ENCODE measurements around the gene WDR86.

Gene WDR86

DNA sequence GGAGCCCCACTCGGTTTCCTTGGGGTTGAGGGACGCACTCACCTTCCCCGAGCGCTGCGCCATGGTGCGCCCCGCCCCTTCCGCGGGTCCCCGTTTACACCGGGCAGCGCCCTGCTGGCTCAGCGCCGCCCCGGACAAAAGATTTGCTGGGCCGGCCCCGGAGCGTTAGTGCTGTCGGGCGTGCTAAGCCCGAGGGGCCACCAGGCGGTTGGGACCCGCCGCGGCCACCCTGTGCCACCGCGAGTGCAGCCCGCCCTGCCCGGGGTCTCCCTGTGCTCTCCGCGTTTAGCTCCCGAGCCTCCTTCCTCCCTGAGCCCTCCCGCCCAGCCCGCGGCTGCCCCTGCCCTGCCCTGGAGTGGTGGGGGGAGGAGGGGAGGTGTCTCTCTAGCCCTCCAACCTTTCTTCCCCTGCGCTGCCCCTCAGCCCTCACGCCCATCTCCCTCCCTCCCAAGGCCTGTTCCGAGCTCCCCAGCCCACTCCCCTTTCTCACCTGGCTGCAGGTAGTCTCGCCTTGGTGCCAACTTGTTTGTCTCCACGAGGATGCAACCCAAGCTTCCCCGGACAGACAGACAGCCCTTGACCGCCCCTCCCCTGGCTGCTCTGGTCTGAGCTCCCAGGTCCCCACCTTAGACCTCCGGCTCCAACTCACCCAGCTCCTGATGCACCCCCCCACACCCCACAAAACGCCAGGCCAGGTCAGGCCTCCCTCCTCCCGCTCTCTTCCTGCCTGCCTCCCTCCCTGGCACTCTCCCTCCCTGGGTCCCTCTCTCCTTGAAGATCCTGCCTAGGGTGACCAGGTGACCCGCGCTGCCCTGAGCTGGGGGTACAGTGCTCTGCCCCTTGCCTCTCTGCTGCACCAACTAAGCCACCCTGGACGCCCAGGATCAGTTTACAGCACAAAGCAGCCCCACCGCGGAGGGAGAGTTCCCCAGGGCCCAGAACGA is 30.3 kb upstream of the WDR86 start, which contains the start of gene CRYGN:
Gene CRYGN, minus strand, starts transcription at position 287 of the 944 bp plus-strand sequence. Its CDS starts 224 bp downstream, at position 63.
- DNase-seq: peak in 1 of 2 experiments; percentile 52

DNA sequence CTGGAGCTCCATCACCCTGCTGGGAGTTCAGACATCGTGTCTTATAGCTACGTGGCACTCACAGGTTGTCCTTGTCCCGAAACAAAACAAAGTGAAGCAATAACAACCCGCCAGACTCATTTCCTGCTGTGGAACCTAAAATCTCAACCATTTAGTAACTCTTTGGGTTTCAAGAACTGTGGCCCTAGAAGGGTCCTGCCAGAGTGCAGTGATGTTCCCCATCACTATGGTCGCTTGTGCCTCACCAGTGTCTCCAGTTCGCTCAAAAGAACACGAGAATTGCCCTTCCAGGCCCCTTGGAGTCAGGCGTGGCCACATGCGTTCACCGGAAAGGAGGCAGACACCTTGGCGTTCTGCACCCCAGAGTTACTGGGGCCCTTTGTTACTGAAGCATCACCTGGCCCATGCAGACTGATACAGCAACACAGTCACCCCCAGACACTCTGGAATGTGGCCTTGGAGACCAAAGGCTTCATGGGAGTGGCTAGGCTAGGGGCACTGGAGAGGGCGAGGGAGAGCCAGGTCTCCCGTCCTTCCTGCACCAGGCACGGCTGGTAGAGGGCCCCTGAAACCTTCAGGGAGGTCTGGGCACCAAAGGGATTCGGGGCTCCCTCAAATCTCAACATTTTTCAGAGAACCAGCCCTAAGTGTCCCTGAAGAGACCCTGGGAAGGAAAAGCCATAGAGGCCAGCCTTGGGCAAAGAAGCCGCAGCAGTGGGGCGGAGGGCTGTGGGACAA is 29.2 kb upstream of the WDR86 start:
- no peak for DNase-seq

DNA sequence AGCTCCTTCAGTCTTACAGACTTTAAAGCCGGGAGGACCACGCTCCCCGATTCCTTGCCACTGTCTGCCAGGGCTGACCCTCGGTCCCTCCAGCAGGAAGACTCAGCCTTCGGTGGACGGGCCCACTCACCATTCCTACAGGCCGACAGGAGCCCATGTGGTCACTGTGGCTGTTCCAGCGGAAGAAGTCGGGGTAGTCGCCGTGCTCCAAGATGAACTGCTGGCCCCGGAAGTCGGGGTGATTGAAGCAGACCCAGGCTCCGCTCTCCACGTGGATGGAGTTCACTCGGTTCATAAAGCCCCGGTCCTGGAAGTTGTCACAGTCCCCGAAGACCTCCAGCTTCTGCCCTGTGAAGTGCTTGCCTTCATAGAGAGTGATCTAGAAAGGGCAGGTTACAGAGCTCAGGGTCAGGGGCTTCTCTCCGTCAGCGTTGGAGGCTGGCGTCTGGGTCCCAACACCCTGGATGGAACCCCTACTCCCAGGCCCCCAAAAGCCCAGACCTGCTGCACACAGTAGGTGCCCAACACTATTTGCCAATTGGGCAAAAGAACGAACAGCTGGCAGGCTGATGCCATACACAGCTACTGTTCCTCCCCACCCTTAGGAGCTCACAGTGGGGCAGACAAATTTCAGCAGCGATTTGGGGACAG is 28.2 kb upstream of the WDR86 start:
- DNase-seq: no peak

DNA sequence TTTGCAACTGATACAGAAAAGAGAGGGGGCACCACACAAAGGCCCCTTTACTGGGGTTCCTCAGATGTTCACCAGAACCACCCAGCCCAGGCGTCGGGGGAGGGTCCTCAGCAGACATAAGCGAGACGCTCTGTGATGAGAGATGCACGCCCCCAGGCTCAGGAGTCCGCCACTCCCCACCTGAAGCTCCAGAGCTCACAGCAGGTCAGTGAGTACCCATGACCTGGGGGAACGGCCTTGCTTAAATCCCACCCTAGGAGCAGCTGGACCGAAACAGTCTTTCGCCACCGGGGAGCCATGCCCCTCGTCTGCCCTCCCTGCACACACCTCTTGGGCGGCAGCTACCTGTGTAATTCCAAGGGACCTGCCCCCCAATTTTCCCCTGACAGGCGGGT is 27.3 kb upstream of the WDR86 start:
- DNase-seq: no peak

DNA sequence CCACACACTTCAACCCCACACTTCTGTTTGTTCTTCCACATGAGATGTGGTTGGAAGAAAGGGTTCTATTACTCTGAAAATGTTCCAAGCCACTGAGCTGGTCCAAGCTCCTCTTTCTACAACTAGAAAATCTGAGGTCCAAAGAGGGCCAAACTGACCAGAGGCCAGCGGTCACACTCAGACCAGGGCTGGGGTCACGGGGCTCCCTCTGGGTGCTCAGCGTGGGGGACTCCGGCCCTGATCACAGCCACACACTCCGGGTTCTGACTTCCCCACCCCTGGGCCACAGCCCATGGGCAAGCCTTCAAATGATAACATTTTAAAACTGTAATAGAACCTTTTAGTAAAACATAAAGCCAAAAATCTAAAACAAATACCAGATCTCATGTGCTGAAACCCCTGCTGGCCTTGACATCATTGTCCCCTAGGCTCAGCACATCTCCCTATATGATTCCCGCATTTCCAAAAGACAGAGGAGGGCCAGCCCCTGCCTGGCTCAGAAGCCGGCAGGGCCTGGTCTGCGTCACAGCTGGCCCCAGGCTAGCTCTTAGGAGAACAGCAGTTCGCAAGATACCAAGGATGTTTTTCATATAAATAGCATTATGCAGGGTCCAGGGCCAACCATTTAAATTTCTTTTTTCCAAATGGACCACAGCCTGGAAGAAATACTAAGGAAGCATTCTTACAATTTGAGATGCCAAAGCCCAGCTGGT is 26.8 kb upstream of the WDR86 start:
- no peak for DNase-seq

DNA sequence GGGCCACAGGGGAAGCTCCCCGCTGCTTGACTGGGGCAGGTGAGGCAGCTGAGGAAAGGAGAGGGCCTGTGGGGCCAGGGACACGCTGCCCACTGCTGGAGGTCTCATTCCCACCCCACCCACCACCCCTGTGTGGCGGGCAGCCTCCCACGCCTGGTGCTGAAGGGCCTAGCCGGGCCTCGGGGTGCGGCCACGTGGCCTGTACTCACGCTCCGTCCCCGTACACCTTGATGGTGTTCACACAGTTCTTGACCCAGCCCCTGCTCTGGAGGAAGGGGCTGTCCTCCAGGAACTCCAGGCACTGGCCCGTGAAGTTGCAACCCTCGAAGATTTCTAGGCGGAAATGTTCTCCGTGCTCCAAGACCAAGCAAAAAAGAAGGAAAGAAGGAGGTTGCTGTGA is 26.1 kb upstream of the WDR86 start:
- DNase-seq: no peak

DNA sequence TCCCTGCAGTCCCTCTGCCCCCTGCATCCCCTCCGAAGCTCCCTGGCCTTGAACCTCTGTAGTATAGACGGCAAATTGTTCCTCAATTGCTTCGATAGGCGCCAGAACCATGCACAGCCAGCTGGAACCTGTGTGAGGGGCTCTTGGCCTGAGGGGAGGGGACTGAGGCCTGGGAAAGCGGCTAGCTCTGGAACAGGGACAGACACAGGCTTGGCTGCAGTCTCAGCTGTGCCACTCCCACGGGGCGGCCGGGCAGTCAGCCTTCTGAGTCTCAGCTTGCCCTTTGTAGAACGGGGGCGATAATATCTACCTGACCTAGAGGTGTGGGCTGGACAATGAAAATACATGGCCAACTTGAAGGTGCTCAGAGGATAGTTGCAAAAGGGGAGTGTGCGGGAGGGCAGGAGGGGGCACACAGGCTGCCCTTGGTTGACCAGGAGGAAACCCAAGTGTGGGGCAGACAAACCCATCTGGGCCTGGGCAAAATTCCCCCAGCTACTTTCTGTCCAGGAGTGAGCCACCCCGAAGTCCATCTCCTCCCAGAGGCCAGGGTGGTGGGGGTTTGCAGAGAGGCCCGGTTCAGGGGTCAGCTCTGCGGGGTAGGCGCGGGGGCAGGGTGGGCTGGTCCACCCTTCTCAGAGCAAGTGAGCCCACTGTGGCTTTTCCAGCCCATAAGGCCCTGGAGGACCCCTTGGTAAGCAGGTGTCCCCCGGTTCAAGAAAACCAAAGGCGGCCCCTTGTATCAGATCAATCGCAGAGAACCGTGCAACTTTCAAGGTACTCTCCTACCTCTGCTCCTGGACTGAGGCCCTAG is 25.5 kb upstream of the WDR86 start:
- DNase-seq: no peak

DNA sequence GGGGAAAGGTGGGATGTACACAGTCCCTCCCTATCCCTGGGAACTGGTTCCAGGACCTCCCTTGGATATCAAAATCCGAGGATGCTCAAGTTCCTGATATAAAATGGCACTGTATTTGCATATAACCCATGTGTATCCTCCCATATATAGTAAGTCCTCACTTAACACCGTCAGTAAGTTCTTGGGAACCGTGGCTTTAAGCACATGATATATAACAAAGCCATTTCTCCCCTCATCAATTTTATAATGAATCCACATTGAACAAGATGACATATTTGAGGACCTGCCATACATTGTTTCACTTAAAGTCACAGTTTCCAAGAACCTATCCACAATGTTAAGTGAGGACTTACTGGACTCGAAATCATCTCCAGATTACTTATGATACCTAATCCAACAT is 24.7 kb upstream of the WDR86 start:
- no peak for DNase-seq

DNA sequence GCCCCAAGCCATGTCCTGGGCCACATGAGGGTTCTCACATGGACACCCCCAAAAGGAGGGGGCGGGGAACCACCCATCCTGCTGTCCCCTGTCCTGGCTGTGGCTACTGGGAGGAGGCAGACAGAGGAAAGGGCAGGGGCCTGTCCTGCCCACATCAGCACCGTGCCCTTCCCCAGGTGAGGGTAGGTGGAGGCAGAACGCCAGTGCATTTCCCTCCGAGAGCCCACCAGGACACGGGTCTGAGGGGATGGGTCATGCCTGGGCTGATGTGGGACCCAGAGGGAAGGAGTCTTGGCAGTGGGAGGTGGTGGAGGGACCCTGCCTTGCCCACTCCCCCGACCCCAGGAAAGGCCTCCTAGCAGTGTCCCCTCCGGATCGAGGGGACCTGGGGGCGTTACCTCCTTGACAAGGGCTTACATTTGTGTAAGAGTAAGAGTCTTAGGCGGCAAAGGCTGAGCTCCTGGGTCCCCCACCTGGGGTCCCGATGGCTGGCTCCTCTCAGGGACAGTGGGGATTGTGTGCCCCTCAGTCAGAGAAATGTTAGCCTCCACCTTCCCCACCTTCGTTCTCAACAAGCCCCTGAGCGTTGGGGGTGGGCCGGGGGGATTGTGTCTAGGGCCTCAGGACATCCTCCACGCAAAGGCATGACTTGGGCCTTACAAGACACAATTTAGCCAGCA is 24.0 kb upstream of the WDR86 start:
- DNase-seq: no peak

DNA sequence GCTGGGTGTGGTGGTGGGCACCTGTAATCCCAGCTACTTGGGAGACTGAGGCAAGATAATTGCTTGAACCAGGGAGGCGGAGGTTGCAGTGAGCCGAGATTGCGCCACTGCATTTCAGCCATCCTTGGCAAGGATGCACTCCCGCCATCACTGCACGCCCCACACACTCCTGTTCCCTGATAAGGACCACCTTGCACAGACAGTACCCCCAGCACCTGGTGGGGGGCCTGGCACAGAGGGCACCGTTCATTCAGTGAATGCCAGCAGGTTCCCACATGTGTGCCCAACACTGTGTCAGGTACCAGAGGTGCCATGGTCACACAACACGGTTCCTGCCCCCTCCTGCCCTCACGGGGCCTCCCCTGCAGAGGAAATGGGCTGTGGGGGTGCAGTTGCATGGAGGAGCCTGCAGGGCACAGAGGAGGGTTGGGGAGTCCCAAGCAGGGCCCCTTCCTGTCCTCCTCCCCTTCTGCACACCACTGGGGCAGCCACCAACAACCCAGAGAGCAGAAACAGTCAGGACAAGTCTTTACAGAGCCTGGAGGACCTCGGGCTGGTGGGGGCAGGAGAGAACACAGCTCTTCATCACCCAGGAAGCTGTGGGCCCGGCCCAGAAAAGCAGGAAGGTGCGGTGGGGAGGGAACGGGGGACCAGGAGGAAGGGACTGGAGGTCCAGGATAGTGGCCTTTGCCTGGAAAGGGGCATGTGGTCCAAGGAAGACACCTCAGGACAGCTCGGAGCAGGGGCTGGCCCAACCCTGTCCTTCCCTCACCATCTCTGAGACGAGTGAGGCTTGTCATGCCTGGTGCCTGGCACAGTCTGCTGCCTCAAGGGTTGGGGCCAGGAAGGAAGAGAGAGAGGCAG is 23.1 kb upstream of the WDR86 start:
- DNase-seq: peak; percentile 73 to 78

DNA sequence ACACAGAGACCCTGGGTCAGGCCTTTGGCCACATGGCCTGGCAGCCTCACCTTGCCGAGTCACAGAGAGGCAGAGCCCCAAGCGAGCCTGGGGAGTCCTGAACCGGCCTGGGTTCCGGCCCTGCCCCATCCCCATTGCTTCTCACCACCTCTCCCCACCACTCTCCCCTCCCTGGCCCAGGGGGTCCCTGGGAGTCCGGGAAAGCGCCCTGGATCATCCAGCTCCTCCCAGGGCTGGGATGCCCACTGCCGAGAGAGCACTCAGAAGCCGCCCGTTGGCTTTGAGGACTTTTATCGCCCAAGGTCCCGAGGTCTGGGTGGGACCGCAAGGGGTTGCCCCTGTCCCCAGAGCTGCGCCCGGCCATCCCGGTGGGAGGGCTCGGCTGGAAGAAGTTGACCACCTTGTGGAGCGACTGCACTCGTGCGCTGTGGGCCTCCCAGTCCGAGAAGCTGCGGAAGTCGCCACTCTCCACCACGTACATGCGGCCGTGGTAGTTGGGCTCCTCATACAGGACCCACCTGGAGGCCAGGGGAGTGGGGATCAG is 22.0 kb upstream of the WDR86 start:
- DNase-seq: no peak

DNA sequence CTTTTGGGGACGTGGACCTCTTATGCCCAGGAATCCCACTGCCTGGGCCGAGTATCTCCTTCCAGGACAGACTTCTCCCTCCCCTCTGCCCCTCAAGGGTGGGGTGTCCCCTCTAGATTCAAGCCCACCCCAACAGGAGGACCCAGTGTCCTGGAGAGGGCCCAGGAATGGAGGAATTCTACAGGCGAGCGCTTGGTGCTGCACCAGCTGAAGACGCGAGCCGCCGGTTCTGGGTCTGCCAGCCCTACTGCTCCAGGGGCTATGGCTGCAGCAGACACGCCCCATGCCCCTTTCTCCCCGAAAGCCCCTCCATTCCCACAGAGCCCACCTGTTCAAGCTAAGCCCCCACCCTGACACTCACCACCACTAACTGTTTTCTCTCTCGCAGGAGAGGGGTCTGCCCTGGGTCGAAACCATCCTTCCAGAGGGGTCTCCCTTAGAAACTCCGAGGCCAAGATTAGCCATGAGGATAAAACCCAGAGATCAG is 21.5 kb upstream of the WDR86 start:
- DNase-seq: no peak

DNA sequence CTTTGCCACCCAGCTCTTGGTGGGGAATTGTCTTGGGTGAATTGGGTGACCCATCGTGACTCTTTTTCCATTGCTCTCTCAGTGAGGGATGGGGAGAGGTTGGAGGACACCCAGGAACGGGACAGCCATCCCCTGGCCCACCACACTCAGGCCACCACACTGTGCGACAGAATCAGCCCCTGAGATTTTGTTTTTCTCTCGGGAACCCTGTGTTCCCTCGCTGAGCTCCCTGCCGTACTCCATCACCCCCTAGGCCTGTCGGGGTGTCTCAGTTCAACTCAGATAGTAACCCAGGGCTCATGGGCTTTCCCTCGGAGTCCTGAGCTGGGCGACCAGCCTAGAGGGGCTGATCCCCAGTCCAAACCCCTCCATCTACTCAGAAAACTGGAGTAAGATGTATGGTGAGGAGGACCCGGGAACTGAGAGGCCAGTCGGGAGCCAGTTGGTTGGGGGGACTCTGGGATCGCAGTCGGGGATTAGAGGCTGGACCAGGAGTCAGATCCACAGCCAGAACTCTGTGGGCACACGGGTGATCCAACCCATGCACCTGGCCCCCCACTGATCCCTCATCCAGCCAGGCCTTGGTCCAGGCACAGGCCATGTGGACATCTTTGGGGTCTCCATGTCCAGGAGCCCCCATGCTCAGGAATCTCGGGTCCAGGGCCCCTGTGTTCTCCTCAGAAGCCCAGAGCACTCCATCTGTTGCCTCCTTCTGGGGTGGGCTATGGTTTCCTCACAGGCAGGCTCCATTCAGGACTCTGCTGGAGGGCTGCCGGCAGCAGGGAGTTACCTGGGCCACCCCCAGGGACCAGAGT is 20.8 kb upstream of the WDR86 start:
- DNase-seq: no peak

DNA sequence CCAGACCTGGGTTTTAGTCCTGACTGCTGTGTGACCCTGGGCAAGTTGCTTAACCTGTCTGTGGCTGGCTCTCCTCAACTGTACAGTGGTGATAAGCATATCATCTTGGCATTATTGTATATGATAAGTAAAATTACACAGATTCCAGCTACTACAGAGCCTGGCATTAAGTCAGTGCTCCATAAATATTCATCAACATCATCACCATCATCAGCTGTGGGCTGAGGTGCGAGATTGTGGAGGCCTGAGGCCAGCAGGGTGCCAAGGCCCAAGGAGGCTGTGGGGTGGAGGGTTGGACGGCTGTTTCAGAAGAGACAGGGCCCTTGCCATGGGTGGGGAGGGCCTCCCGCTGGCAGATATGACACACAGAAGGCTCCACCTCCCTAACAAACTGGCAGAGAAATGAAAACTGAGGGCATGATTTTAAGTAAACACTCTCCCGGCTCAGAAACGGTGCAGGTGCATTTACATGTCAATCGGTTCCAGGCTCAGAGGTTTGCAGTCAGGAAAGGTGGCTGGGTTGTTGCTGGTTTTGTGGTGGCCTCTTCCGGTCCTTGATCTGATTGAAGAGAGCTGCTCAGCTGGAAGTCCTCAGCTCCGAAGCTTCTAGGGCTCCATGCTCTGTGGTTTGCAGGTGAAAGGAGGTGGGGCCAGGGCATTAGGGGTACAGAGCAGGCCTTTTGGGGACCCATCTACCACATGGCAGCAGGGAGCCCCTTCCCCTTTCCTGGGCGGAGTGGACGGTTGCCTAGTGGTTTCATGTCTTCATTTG is 19.9 kb upstream of the WDR86 start:
- DNase-seq: peak in 1 of 2 experiments; percentile 49

DNA sequence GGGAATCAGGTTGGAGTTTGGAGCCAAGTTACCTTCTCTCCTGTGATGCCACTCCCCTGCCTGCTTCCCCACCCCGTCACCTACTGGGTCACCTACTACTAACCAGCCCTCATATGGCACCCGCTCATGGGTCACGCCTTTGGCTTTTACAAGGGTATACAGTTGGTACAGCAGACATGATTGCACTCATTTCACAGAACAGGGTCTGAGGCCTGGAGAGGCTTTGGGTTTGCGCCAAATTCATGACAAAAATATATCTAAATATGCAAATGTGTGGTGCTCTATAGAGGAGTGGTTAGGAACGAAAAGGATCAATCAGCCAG is 19.4 kb upstream of the WDR86 start:
- DNase-seq: no peak

DNA sequence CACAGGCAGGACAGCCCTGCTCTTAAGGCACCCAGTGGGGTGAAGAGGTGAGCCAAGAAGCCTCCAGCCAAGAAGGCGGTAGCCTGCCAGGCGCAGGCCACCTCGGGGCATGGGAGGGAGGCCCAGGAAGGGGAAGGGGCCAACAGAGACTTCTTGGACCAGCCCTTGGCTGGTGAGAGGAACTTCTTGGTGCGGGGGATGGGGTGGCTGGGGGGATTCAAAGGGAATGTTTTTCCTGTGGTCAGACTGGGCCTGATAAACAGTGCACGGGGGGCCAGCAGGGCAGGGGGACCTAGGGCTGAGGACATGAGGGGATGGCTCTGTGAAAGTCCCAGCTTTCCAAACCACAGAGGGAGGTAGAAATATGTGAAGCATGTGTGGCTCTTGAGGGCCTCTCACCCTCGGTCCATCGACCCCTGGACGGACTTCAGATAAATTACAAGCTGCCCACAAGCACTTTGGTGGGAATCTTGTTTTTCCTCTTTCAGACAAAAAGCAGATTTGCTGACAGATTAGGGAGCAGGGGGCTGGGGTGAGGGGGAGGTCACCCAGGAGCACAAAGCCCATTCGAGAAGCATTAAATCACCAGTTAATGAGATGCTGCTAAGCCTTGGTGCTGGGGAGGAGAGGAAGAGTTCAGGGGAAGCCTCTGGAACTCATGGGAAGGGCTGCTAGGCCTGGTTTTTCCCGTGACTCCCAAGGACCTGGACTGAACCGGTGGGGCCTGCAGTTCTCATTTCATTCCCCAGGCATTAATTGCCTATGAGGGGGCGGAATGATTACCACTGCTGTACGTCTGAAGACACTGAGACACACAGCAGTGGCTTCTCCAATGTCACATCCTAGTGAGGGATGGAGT is 18.8 kb upstream of the WDR86 start:
- no peak for DNase-seq

DNA sequence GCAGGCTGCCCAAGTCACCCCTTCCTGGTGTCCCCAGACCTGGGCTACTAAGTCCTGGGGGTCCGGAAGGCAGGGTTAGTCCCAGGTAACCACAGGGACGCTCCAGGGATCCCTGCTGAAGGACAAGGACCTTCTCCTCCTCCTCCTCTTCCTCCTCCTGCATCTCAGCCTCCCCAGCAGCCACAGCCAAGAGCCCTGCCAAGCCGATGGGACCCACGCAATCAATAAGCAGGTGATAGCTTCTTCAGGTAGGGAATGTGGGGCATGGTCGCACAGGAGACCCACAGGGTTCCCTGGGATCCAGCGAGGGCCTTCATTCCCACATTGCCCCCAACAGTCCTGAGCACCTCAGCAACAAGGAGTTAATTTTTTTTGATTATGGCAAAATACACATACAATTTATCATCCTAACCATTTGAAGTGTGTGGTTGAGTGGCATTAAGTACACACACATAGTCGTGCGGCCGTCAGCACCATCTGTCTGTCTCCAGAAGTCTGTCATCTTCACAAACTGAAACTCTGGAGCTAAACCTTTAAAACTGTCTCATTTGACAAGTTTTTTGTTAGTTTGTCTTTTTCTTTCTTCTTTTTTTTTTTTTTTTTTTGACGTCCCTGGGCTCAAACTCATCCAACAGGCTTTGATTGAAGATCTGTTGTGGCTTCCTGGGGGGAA is 18.0 kb upstream of the WDR86 start:
- DNase-seq: no peak

Data from activated T-cell treated with anti-CD3 and anti-CD28 coated beads, Interleukin-2, amount 50 U/mL, for 48 hours (primary cell).